NCI-H510A treated with DMSO at 0.1 percent for 48 hours (cell line): ENCODE data around the gene TKTL1.
"Not testable (repeated sequence)": the region's sequence is repeated elsewhere in the genome, so short reads cannot be mapped to it uniquely, and the experiment has no call there.

Experiments used
- DNase-seq: peaks from one replicate; lab custom pipeline; 2025; lab: John Stamatoyannopoulos, UW

Gene TKTL1

GRCh38 chrX:154309041-154309775 lies 13.6 kb downstream of the TKTL1 start:
- no peak for DNase-seq

GRCh38 chrX:154310616-154311536 lies 15.3 kb downstream of the TKTL1 start:
- DNase-seq = no peak

GRCh38 chrX:154312116-154312515 lies 16.5 kb downstream of the TKTL1 start:
- DNase-seq = no peak

GRCh38 chrX:154313147-154313546 lies 17.6 kb downstream of the TKTL1 start:
- DNase-seq = no peak

GRCh38 chrX:154315416-154315815 lies 19.8 kb downstream of the TKTL1 start:
- DNase-seq = no peak

GRCh38 chrX:154317391-154317995 lies 21.9 kb downstream of the TKTL1 start:
- no peak for DNase-seq

GRCh38 chrX:154320406-154320805 lies 24.8 kb downstream of the TKTL1 start:
- no peak for DNase-seq

- no peak for DNase-seq
Observed at GRCh38 chrX:154321152-154321551, 25.6 kb downstream of the TKTL1 start.

- DNase-seq = no peak
Observed at GRCh38 chrX:154321594-154321993, 26.0 kb downstream of the TKTL1 start.

- DNase-seq = no peak
Observed at GRCh38 chrX:154322890-154323289, 27.3 kb downstream of the TKTL1 start.

GRCh38 chrX:154323537-154323936 lies 27.9 kb downstream of the TKTL1 start:
- DNase-seq = no peak

GRCh38 chrX:154325541-154325940 lies 29.9 kb downstream of the TKTL1 start:
- DNase-seq = no peak

- no peak for DNase-seq
Observed at GRCh38 chrX:154327038-154327820, 31.6 kb downstream of the TKTL1 start.

GRCh38 chrX:154328646-154329045 lies 33.1 kb downstream of the TKTL1 start:
- DNase-seq = no peak

GRCh38 chrX:154329294-154329693 lies 33.7 kb downstream of the TKTL1 start:
- DNase-seq = no peak

- DNase-seq = no peak
Observed at GRCh38 chrX:154332561-154332960, 37.0 kb downstream of the TKTL1 start.

- no peak for DNase-seq
Observed at GRCh38 chrX:154333116-154333515, 37.5 kb downstream of the TKTL1 start.

- DNase-seq = no peak
Observed at GRCh38 chrX:154333837-154334271, 38.3 kb downstream of the TKTL1 start.

GRCh38 chrX:154334496-154334895 lies 38.9 kb downstream of the TKTL1 start:
- DNase-seq = no peak

GRCh38 chrX:154341399-154342298 lies 46.1 kb downstream of the TKTL1 start:
- DNase-seq = not testable (repeated sequence)

- DNase-seq = not testable (repeated sequence)
Observed at GRCh38 chrX:154343063-154343462, 47.5 kb downstream of the TKTL1 start.
